NCI-H774 (cell line): ENCODE results near the gene ZNF213.
"Not testable (repeated sequence)": the region's sequence is repeated elsewhere in the genome, so short reads cannot be mapped to it uniquely, and the experiment has no call there.

Experiments used
- DNase-seq: peaks from one replicate; lab custom pipeline; 2025; lab: John Stamatoyannopoulos, UW

Gene ZNF213

GRCh38 chr16:3170440-3171180, 35.8 kb downstream of the ZNF213 start:
- DNase-seq, result no peak

GRCh38 chr16:3171181-3171854, 36.5 kb downstream of the ZNF213 start:
- DNase-seq, result no peak

- no peak for DNase-seq
Measured at GRCh38 chr16:3171855-3172593, 37.2 kb downstream of the ZNF213 start.

- no peak for DNase-seq
Measured at GRCh38 chr16:3173892-3174617, 39.2 kb downstream of the ZNF213 start.

GRCh38 chr16:3174618-3175148, 39.9 kb downstream of the ZNF213 start:
- DNase-seq, result no peak

- no peak for DNase-seq
Measured at GRCh38 chr16:3175157-3176093, 40.6 kb downstream of the ZNF213 start.

GRCh38 chr16:3179651-3180050, 44.8 kb downstream of the ZNF213 start:
- DNase-seq, result no peak

GRCh38 chr16:3180445-3180878, 45.6 kb downstream of the ZNF213 start:
- DNase-seq, result no peak

GRCh38 chr16:3182293-3182607, 47.4 kb downstream of the ZNF213 start:
- DNase-seq, result not testable (repeated sequence)

- DNase-seq, result no peak
Measured at GRCh38 chr16:3182608-3183444, 48.0 kb downstream of the ZNF213 start.

- no peak for DNase-seq
Measured at GRCh38 chr16:3183445-3184139, 48.8 kb downstream of the ZNF213 start.

GRCh38 chr16:3186946-3187690, 52.3 kb downstream of the ZNF213 start:
- no peak for DNase-seq

GRCh38 chr16:3187798-3188674, 53.2 kb downstream of the ZNF213 start, which contains the start of gene OR1F1:
Gene OR1F1 (plus strand): TSS chr16:3188204.
- DNase-seq, result peak; percentile 52

GRCh38 chr16:3188675-3188924, 53.8 kb downstream of the ZNF213 start:
- DNase-seq, result no peak

- DNase-seq, result no peak
Measured at GRCh38 chr16:3188925-3189825, 54.3 kb downstream of the ZNF213 start.

- no peak for DNase-seq
Measured at GRCh38 chr16:3189869-3190268, 55.0 kb downstream of the ZNF213 start.

- DNase-seq, result no peak
Measured at GRCh38 chr16:3190949-3191353, 56.1 kb downstream of the ZNF213 start.
